ENCODE results near the gene RMND5B. TPM values are rescaled to one million over a fixed set of nuclear protein-coding genes. Genes with fewer than 3 reads are reported as not detected.

Gene RMND5B
- total and polyA plus RNA-seq, 2 of the 13 experiments (the other 11 are each of a cell fraction or from before 2014, with no cell fraction given): 18.6 to 20.4 TPM

DNA sequence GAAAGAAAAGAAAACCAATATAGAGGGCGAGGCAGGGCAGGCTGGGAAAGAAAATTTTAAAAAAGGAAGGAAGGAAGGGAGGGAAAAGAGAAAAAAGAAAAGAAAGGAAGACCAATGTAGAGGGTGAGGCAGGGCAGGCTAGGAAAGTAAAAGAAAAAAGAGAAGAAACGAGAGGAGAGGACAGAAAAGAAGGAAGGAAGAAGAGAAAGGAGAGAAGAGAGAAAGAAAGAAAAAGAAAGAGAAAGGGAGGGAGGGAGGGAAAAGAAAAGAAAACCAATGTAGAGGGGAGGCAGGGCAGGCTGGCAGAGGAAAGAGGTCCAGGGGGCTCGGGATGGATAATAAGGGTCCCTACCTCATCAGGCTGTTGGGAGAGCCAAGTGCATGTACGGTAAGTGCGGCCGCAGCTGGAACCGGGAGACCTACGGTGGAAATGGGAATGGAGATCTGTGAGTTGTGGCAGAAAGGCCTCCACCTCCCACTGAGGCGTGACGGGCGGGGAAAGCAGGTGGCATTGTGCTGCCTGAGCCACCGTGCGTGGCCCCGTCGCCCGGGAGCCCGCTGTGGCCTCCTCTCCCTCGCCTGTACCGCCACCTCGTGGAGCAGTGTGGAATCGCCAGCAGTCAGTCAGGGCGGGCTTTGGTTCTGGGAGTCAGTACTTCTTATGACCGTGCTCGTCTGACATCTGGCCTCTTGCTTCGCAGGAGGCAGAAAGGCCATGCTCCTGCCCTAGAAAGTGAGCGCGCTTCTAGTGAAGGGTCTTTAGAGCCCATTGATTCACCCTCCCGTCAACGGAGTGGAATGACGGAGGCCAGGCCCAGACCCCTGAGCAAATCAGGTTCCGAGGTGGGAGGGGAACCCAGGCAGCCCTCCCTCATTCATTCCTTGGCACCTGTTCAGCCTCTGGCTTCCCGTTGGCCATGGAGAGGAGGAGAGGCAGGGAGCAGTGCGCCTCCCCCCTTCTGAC is 33.2 kb downstream of the RMND5B start:
- H3K27me3 ChIP-seq (ENCODE audit: control insufficient read depth in 1 of 2, insufficient read depth in 2 of 2, low read length in 2 of 2): peaks cover 2 to 28% of the 10 kb centered on the region in 2 experiments; a peak in 4 of 5 replicates
- no peaks in the 10 kb centered on the region for H3K79me2 ChIP-seq (ENCODE audit: insufficient read depth, low read length)
- no peak overlapping the region for H2AFZ ChIP-seq (ENCODE audit: low read length)
- ATAC-seq (peak; percentile 97), DNase-seq (ENCODE audit: low spot score) (peak; percentile 58), FAIRE-seq (peak; percentile 44)
- H3K36me3 ChIP-seq (replicated peaks in 1 of 2; ENCODE audit: control insufficient read depth in 1 of 2, insufficient read depth in 2 of 2, low read length in 2 of 2): no peaks in the 10 kb centered on the region
- BruUV-seq (replicated peaks): no TSS peak
- in situ Hi-C loops (cut with HindIII; ENCODE audit: extremely low pct_ligation_motif_present, low pct_unique_long_range_greater_than_20kb) (no loop called here), intact Hi-C loops (cut with micrococcal nuclease; ENCODE audit: unreplicated experiment) (loop anchor here (1.0 to 5.0 kb wide), 2 partner anchors 88 to 187 kb away; no protein-coding TSS in a partner anchor)
- ChIA-PET POLR2A (no interaction called here), CTCF (ENCODE audit: low intra/inter-chr PET ratio, low total read pairs) (interaction anchor here (1.7 to 2.2 kb wide), 3 partner anchors 18 to 88 kb away, joined by 8 to 31 read pairs (median 9); no protein-coding TSS in a partner anchor)
- H3K4me2 ChIP-seq (ENCODE audit: low read depth, low read length): peak overlapping the region; percentile 64
- no peaks in the 10 kb centered on the region for H3K9me3 ChIP-seq (ENCODE audit: low read length)
- 0 out of 2 replicates have a peak overlapping the region, but pooled peaks have one; percentile 3 for H3K9ac ChIP-seq (ENCODE audit: insufficient read depth, low read depth, low read length)
- H3K4me1 ChIP-seq (ENCODE audit: insufficient read depth, low read length): peaks cover 9% of the 10 kb centered on the region
- no peak overlapping the region for H3K27ac ChIP-seq (ENCODE audit: extremely low read length, insufficient read depth, low read length)
- no peaks in the 10 kb centered on the region for H4K20me1 ChIP-seq (ENCODE audit: insufficient read depth, low read length)
- 23% methylated on average over 11 of the region's 33 CpGs for WGBS (ENCODE audit: low lambda C conversion rate)
- H3K4me3 ChIP-seq (replicated peaks in 1 of 3; ENCODE audit: insufficient read depth in 1 of 3, low read depth in 2 of 3, low read length in 3 of 3): peak overlapping the region in 1 of 3 experiments; percentile 40; a peak in 1 of 6 replicates
- TF ChIP-seq NFYB (CRISPR knock-in tag; IDR thresholded peaks at IDR 0.05) (no peak), MAX (IDR thresholded peaks at IDR 0.05) (peak; percentile 65; the same call in 1 of the 2 replicates), SOX6 (IDR thresholded peaks at IDR 0.05) (no peak), SOX6 (CRISPR knock-in tag; IDR thresholded peaks at IDR 0.05) (0 out of 2 replicates have a peak, but pooled peaks have one; percentile 15), ZNF362 (CRISPR knock-in tag; IDR thresholded peaks at IDR 0.05; ENCODE audit: borderline replicate concordance) (no peak), ZNF414 (CRISPR knock-in tag; IDR thresholded peaks at IDR 0.05) (no peak), GABPB1 (CRISPR knock-in tag; IDR thresholded peaks at IDR 0.05) (peak; percentile 40; the same call in 1 of the 2 replicates), CEBPG (CRISPR knock-in tag; IDR thresholded peaks at IDR 0.05) (no peak), FIP1L1 (IDR thresholded peaks at IDR 0.05; ENCODE audit: borderline replicate concordance, insufficient read depth, low read depth, low read length) (no peak), ZNF205 (CRISPR knock-in tag; IDR thresholded peaks at IDR 0.05) (0 out of 2 replicates have a peak, but pooled peaks have one; percentile 34), ZNF572 (CRISPR knock-in tag; IDR thresholded peaks at IDR 0.05) (no peak), ZNF383 (CRISPR knock-in tag; IDR thresholded peaks at IDR 0.05; ENCODE audit: borderline replicate concordance) (no peak), LCORL (IDR thresholded peaks at IDR 0.05) (no peak), LCORL (CRISPR knock-in tag; IDR thresholded peaks at IDR 0.05) (no peak), DNMT3B (CRISPR knock-in tag; conservative IDR thresholded peaks at IDR 0.05) (no peak), ZNF7 (CRISPR knock-in tag; IDR thresholded peaks at IDR 0.05) (no peak)
- TF ChIP-seq, protein P1, sequence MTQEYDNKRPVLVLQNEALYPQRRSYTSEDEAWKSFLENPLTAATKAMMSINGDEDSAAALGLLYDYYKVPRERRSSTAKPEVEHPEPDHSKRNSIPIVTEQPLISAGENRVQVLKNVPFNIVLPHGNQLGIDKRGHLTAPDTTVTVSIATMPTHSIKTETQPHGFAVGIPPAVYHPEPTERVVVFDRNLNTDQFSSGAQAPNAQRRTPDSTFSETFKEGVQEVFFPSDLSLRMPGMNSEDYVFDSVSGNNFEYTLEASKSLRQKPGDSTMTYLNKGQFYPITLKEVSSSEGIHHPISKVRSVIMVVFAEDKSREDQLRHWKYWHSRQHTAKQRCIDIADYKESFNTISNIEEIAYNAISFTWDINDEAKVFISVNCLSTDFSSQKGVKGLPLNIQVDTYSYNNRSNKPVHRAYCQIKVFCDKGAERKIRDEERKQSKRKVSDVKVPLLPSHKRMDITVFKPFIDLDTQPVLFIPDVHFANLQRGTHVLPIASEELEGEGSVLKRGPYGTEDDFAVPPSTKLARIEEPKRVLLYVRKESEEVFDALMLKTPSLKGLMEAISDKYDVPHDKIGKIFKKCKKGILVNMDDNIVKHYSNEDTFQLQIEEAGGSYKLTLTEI (CRISPR knock-in tag; conservative IDR thresholded peaks at IDR 0.05): no peak
- TF ChIP-seq, protein P2, sequence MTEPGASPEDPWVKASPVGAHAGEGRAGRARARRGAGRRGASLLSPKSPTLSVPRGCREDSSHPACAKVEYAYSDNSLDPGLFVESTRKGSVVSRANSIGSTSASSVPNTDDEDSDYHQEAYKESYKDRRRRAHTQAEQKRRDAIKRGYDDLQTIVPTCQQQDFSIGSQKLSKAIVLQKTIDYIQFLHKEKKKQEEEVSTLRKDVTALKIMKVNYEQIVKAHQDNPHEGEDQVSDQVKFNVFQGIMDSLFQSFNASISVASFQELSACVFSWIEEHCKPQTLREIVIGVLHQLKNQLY (CRISPR knock-in tag; IDR thresholded peaks at IDR 0.05): no peak

Measured in HepG2 (cell line).